HG03521 (cell line): ENCODE results near the gene KDELR3.

ENCODE experiments used
- ATAC-seq: cut with Tn5 transposase; IDR thresholded peaks from one replicate; pipeline ENCODE4 v1.9.1; 2021; ENCODE audit warnings: mild to moderate bottlenecking, moderate library complexity; ENCODE audit not compliant: unreplicated experiment

Gene KDELR3

GRCh38 chr22:38481162-38481870 lies 13.4 kb downstream of the KDELR3 start:
- ATAC-seq, result no peak

- no peak for ATAC-seq
Observed at GRCh38 chr22:38481871-38482332, 14.0 kb downstream of the KDELR3 start.

DNA sequence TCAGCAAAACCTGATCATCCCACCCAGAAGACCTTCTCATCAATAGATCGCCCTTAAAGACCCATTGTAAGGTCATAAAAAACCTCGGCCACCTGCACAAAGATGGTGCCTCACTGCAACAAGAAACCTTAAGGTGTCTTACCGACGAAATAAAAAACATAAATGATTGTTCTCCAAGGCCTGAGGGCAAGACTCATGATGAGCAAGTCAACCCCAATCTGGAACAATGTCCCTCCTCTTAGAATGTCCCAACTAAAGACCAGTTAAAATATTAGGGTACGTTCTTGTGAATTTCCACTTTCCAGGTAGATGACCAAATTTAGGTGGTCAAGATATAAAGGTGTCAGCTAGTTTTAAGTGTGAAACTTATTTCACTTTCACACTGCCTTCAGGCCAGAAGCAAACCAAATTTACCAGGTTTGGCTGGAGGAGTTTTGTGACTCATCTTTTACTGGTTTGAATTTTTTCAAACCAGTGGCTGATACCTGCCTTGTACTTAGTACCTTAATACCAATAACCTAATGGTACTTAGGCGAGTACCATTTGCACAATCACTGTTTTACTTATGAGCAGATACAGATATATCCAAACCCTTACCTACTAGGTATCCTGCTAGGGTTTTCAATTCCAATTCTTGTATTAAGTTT lies 14.9 kb downstream of the KDELR3 start:
- no peak for ATAC-seq

DNA sequence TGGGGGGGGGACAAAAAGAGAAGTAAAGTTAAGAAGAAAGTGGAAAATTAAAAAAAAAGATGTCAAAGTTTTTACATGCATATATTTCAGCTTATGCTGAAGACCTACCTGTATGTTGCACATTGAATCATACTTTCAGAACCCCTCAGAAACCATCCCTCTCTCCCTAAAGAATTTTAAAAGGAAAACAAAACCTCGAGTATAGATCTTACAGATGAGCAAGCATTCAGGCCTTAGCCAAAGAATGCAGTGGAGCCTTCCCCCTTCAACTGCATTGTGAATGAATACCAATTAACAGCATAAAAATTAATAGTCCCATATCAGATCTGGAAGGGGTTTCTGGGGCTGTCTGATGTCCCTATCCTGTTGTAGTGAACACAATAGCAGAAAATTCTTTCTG lies 16.3 kb downstream of the KDELR3 start:
- no peak for ATAC-seq

DNA sequence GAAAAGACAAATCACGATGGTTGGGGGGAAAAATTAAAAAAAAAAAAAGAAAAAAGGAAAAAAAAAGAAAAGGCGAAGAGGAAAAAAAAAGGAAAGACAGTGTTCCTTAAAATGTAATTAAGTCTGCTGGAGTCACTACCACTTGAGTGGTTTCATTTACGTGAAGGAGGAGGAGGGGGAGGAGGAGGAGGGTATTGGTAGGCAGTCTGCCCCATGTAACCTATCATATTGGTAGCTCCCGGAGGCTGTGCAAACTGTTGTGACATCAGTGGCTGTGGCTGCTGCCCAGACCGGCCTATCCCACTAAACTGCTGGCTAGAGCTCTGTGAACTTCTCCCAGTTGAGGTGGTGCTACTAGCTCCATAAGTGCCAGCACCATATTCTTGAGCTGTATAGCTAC lies 17.9 kb downstream of the KDELR3 start:
- ATAC-seq, result no peak

GRCh38 chr22:38487946-38488345 lies 20.1 kb downstream of the KDELR3 start:
- ATAC-seq, result no peak

GRCh38 chr22:38489142-38489541 lies 21.2 kb downstream of the KDELR3 start:
- ATAC-seq, result no peak

- ATAC-seq, result no peak
Observed at GRCh38 chr22:38489561-38490145, 21.8 kb downstream of the KDELR3 start.

GRCh38 chr22:38490475-38490874 lies 22.6 kb downstream of the KDELR3 start:
- ATAC-seq, result no peak

GRCh38 chr22:38490915-38491314 lies 23.0 kb downstream of the KDELR3 start:
- ATAC-seq, result no peak

DNA sequence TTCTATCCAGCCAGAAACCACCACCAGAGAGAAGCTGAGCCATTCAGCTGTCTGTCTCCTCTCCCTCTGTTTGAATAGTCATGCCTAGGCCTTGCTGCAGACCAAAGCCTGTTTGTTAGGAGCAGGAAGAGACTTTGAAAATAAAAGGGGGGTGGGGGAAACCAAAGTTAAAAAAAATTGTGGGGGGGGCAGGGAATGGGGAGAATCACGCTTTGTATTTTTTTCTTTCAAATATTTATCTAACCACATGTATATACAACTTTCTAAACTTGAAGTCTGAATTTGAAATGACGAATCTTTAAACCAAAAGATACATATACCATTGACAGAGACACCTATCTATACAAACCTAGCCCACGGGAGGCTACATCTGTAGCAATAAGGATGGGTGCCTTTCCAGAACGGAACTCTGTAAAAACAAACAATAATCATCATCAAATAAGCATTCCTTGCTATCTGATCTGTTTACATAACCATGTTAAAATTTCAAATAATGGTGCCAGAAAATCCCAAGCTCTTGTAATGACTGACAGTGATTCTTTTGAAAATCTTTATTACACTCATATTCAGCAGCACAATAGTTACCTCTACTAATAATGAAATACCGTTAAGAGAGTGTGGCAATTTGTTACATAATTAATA lies 23.9 kb downstream of the KDELR3 start:
- ATAC-seq, result no peak

DNA sequence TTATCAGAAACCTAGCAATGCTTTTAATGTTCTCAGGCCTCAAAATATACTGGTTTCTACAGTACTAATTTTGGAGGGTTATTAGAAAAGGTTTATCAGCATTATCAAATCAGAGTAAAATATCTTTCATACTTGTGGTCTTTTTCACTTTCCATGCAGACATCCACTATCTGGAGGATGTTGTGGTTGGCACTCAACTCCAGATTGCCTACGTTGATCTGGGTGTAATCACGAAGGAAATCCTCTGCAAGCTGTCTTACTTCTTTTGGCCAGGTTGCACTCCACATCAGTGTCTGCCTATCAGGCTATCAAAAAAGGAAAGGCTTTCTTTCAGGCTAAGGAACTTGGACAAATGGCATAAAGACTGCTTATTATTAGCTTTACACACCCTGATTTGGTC lies 26.6 kb downstream of the KDELR3 start:
- no peak for ATAC-seq

DNA sequence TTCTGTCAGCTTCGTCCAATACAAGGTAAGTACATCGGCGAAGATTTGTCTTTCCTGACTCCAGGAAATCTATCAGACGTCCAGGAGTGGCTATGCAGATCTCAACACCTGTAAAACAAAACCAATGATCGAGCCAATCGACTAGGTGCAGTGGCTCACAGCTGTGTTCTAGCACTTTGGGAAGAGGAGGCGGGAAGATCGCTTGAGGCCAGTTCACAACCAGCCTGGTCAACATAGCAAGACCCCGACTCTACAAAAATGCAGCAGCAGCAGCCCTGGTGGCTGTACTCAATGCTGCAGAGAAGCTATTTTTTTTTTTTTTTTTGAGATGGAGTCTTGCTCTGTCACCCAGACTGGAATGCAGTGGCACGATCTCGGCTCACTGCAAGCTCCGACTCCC lies 27.0 kb downstream of the KDELR3 start:
- ATAC-seq, result no peak

DNA sequence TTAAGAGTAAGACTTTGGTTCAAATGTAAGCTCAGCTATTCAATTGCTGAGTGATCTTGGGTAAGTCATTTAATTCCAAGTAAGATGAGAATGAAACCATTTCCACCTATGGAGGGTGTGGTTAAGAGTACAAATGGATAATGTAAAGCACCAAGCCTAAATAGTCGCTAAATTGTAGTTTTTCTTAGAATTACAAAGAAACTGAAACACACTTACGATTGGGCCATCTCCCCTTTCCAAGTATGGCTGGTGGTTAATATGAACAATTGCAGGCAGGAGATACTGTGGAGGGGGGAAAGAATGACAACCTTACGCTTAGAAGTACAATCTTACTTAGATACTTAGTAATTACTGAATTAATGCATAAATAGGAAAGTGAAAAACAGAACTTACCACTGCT lies 30.0 kb downstream of the KDELR3 start:
- no peak for ATAC-seq

DNA sequence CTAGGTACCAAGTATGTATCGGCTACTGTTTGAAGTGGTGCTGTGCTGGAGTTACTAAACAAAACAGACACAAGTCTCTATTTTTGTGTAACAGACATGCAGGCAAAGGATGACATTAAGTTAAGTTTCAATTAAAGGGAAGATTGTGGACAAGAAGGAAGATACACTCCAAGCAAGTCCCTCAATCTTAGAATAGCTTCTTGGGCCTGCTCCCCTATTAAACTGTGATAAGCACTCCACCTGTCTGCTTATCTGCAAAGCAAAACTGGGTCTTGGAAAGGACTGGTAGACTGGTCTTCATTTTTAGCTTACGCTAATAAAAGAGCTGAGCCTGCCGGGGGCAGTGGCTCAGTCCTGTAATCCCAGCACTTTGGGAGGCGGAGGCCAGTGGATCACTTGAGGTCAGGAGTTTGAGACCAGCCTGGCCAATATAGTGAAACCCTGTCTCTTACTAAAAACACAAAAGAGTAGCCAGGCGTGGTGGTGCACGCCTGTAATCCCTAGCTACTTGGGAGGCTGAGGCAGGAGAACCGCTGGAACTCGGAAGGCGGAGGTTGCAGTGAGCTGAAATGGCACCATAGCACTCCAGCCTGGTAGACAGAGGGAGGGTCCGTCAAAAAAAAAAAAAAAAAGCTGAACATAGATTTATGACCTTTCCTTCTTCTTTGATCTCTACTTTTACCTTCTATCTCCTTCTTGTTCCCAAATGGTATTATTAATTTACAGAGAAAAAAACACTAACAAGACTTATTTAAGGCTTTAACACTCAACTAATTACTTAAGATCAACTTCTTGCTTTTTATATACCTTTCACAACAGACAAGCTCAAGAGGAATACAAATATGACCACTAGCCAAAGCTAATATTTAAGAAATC lies 34.1 kb downstream of the KDELR3 start:
- ATAC-seq, result no peak

- no peak for ATAC-seq
Observed at GRCh38 chr22:38503021-38503420, 35.1 kb downstream of the KDELR3 start.

GRCh38 chr22:38504731-38505540 lies 37.0 kb downstream of the KDELR3 start:
- ATAC-seq, result no peak

- peak; percentile 22 for ATAC-seq
Observed at GRCh38 chr22:38505541-38506117, 37.7 kb downstream of the KDELR3 start.

- ATAC-seq, result peak; percentile 85
Observed at GRCh38 chr22:38506118-38506962, 38.4 kb downstream of the KDELR3 start, which contains the start of gene DDX17. Gene DDX17 (minus strand): TSS chr22:38506311.
